ENCODE data around the gene DNAAF9. TPM values are rescaled to one million over a fixed set of nuclear protein-coding genes. Genes with fewer than 3 reads are reported as not detected.
"Not testable (repeated sequence)": the region's sequence is repeated elsewhere in the genome, so short reads cannot be mapped to it uniquely, and the experiment has no call there.

DNAAF9 gene
- total RNA-seq, 1 donor from 2014 or later, result 4.5 TPM

DNA sequence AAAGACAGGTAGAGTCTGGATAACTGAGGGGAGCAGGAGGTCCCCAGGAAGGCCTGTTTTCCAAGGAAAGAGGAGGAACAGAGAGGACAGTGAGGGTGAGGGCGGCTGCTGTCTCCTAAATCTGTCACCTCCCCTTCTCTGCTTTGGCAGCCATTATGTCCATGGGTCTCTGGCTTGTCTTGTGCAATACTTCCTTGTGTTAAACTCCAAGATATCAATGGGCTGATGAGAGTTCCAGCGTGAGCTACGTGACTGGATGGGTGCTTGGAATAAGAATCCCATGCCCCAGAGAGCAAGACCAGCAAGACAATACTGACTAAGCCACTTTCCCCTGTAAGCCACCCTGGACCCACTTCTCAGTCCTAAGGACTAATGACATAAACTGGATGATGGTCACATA, 26.3 kb upstream of the DNAAF9 start:
- no peak overlapping the region for H3K27ac Mint-ChIP-seq
- H3K4me3 Mint-ChIP-seq, result no peak overlapping the region
- ChIA-PET CTCF (no interaction called here), POLR2A (no interaction called here)
- peaks cover 14% of the 10 kb centered on the region for H3K4me1 Mint-ChIP-seq
- no peaks in the 10 kb centered on the region for H3K9me3 Mint-ChIP-seq
- no peak for ATAC-seq (ENCODE audit: low read depth)
- intact Hi-C loops (cut with micrococcal nuclease), result no loop called here
- TF ChIP-seq, protein P1, sequence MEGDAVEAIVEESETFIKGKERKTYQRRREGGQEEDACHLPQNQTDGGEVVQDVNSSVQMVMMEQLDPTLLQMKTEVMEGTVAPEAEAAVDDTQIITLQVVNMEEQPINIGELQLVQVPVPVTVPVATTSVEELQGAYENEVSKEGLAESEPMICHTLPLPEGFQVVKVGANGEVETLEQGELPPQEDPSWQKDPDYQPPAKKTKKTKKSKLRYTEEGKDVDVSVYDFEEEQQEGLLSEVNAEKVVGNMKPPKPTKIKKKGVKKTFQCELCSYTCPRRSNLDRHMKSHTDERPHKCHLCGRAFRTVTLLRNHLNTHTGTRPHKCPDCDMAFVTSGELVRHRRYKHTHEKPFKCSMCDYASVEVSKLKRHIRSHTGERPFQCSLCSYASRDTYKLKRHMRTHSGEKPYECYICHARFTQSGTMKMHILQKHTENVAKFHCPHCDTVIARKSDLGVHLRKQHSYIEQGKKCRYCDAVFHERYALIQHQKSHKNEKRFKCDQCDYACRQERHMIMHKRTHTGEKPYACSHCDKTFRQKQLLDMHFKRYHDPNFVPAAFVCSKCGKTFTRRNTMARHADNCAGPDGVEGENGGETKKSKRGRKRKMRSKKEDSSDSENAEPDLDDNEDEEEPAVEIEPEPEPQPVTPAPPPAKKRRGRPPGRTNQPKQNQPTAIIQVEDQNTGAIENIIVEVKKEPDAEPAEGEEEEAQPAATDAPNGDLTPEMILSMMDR (IDR thresholded peaks at IDR 0.05), result no peak
- no peak for DNase-seq
- no peaks in the 10 kb centered on the region for H3K27me3 Mint-ChIP-seq
- H3K36me3 Mint-ChIP-seq (ENCODE audit: low read depth), result no peaks in the 10 kb centered on the region

DNA sequence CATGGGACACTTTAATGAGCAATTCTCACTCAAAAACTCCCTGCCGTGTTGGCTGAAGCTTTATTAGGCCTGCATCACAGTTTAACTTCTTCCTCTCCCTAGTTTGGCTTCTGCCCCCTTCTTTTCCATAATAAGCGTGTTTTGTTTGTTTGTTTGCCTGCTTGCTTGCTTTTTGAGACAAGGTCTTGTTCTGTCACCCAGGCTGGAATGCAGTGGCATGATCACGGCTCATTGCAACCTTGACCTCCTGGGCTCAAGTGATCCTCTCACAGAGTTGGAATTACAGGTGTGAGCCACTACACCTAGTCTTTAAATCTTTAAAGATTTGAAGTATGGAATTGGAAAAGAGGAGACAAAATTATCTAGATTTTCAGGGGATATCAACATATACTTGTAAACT, 25.4 kb upstream of the DNAAF9 start:
- Mint-ChIP-seq H3K4me1 (peaks cover 14% of the 10 kb centered on the region), H3K27ac (no peak overlapping the region), H3K27me3 (no peaks in the 10 kb centered on the region), H3K4me3 (no peak overlapping the region), H3K36me3 (ENCODE audit: low read depth) (no peaks in the 10 kb centered on the region), H3K9me3 (no peaks in the 10 kb centered on the region)
- intact Hi-C loops (cut with micrococcal nuclease), result no loop called here
- TF ChIP-seq, protein P1 (IDR thresholded peaks at IDR 0.05), result no peak
- ChIA-PET CTCF (no interaction called here), POLR2A (no interaction called here)
- DNase-seq (no peak), ATAC-seq (ENCODE audit: low read depth) (no peak)

DNA sequence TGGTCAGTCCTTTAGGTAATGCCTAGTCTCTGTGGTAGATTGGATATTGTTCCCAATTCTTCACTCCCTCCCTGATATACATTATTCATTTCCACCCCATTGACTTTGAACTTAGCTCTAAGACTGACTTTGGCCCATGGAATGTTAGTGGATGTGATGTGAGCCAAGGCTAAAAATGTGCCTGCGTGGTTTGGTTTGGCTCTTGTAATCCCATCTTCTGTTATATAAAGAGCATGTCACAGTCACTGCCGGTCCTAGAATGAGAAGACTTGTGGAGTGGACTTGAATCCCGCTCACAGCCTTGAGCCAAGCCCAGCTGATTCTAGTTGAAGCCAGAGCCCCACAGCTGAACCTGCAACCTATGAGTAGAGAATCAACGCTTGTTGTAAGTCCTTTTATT, 23.6 kb upstream of the DNAAF9 start:
- ChIA-PET CTCF (no interaction called here), POLR2A (interaction anchor here (1.4 kb wide), 1 partner anchor 23 kb away, joined by 4 read pairs; no protein-coding TSS in a partner anchor)
- intact Hi-C loops (cut with micrococcal nuclease), result no loop called here
- H3K9me3 Mint-ChIP-seq, result no peaks in the 10 kb centered on the region
- TF ChIP-seq, protein P1 (IDR thresholded peaks at IDR 0.05), result no peak
- peaks cover 14% of the 10 kb centered on the region for H3K4me1 Mint-ChIP-seq
- no peak overlapping the region for H3K27ac Mint-ChIP-seq
- H3K36me3 Mint-ChIP-seq (ENCODE audit: low read depth), result no peaks in the 10 kb centered on the region
- ATAC-seq (ENCODE audit: low read depth) (no peak), DNase-seq (no peak)
- H3K27me3 Mint-ChIP-seq, result no peaks in the 10 kb centered on the region
- no peak overlapping the region for H3K4me3 Mint-ChIP-seq

DNA sequence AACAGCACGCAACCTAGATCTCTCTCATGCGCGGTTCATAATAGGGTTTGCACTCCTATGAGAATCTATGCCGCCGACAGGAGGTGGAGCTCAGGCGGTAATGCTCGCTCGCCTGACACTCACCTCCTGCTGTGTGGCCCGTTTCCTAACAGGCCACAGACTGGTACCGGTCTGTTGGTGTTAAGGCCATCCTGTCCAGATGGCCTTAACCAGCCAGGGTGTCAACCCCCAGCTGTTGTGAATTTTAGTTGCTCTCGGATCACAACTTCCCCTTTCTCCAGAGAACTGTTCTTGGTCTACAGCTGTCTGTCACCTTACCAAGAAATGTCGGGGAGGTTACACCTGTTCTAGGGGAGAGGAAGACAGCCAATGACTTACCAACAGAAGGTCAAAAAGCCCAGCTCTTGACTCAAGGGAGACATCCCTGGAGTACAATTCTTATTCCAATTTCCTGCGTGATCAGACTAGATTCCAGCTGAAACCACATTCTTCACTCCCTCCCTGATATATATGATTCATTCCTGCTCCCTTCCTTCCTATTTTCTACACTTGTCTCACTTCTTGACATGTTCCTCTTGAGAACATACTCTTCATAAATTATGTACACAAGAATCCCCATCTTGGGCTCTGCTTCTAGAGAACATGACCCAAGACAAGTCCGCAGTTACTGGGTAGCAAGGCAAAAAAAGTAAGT, 23.1 kb upstream of the DNAAF9 start:
- TF ChIP-seq, protein P1 (IDR thresholded peaks at IDR 0.05), result no peak
- Mint-ChIP-seq H3K9me3 (no peaks in the 10 kb centered on the region), H3K4me1 (peaks cover 14% of the 10 kb centered on the region), H3K27me3 (no peaks in the 10 kb centered on the region), H3K27ac (no peak overlapping the region), H3K4me3 (no peak overlapping the region), H3K36me3 (ENCODE audit: low read depth) (no peaks in the 10 kb centered on the region)
- intact Hi-C loops (cut with micrococcal nuclease), result no loop called here
- ATAC-seq (ENCODE audit: low read depth) (peak; percentile 66), DNase-seq (no peak)
- CTCF ChIA-PET, result no interaction called here
- POLR2A ChIA-PET, result interaction anchor here (1.4 kb wide), 1 partner anchor 22 kb away, joined by 4 read pairs; no protein-coding TSS in a partner anchor

DNA sequence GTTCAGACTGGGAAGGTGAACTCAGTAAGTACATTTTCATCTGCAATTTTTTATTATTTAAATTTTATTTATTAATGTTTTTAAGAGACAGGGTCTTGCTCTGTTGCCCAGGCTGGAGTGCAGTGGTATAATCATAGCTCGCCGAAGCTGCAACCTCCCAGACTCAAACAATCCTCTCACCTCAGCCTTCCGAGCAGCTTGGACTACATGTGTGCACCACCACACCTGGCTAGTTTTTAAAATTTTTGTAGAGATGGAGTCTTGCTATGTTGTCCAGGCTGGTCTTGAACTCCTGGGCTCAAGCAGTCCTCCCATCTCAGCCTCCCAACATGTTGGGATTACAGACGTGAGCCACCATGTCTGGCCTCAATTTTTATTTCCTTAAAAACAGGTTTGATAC, 19.3 kb upstream of the DNAAF9 start:
- H3K36me3 Mint-ChIP-seq (ENCODE audit: low read depth); ATAC-seq (ENCODE audit: low read depth); intact Hi-C loops (cut with micrococcal nuclease); CTCF ChIA-PET; DNase-seq; H3K9me3 Mint-ChIP-seq; H3K4me3 Mint-ChIP-seq; POLR2A ChIA-PET; H3K27ac Mint-ChIP-seq: not testable (repeated sequence)
- H3K4me1 Mint-ChIP-seq, result peaks cover 10% of the 10 kb centered on the region
- H3K27me3 Mint-ChIP-seq, result peaks cover 13% of the 10 kb centered on the region

DNA sequence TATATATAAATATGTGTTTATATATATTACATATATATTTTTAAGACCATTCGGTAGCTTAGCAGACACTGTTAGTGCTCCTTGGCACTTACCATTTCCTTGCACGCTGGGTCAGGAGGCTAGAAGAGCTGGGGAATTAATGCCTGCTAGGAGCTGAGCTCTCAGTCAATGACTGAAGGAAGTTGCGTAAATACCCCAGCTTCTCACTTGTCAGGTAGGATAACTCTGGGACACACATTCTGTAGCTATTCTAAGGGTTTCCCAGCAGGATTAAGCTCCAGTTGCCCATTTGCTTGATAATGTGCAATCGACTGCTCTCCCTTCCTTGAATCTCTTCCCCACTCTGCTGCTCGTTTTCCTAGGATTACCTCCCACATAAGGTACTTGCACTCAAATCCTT, 15.7 kb upstream of the DNAAF9 start:
- Mint-ChIP-seq H3K27ac (no peak overlapping the region), H3K27me3 (peaks cover 15% of the 10 kb centered on the region), H3K36me3 (ENCODE audit: low read depth) (no peaks in the 10 kb centered on the region), H3K4me1 (peaks cover 4% of the 10 kb centered on the region), H3K4me3 (no peak overlapping the region), H3K9me3 (no peaks in the 10 kb centered on the region)
- ATAC-seq (ENCODE audit: low read depth) (no peak), DNase-seq (no peak)
- intact Hi-C loops (cut with micrococcal nuclease), result no loop called here
- ChIA-PET POLR2A (no interaction called here), CTCF (no interaction called here)
- TF ChIP-seq, protein P1 (IDR thresholded peaks at IDR 0.05), result no peak

All from activated B cell treated with CpG ODN at 0.5 μM for 24 hours (primary cell).